Cortex of kidney (tissue), 1 donor: ENCODE data around the gene ASTN2.

Experiments used
- DNase-seq: peaks from one replicate; lab custom pipeline; 2025; lab: John Stamatoyannopoulos, UW

The ASTN2 gene

DNA sequence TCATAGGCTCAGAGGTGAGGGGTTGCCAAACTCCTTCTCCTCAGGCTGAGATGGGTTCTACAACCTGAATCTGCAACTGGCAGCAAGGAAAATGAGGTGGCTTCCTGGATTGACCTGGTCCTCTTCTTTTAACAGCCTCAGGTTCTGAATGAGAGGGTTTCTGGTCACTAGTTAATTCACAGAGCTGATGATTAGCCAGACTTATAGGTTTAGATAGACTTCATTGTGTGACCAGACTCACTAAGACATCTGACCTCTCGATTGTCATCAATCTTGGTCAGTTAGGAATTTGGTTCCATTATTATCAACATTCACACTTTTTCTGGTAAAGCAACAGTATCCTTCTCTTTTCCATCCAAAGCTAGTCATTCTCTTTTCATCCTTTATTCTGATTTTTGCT is 1003.4 kb downstream of the ASTN2 start:
- DNase-seq = no peak

DNA sequence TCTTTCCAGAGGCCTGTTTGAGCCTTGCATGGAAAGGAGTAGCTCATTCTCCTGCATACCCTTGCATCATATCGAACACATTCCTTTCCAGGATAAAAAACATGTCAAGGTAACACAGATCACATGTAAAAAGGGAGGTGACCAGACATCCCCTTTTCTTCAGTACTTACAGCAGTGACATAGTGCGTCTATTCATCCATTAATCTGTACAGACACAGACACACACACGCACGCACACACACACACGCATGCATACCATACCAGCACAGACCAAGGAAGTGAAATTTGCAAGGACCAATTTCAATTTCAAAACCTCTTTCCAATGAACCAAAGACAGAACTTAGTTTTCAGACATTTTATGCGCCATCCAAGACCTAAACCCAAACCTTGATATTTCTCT is 1005.2 kb downstream of the ASTN2 start:
- DNase-seq = no peak

DNA sequence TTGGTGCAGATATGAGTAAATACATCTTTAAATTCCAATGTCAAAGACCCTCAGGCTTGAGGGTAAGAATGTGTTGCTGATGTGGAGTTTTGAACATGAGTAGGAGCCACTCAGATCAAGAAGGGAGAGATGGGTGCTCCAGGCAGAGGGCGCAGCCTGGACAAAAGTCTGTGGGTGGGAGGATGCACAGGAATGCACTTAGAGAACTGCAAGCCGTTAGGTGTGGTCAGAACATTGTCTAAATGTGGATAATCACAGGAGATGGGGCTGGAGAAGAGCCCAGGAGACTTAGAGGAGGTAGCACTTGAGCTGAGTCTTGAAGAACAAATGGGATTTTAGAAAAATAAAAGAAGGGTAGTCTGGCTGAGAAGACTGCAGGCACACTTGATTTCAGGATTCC is 1005.7 kb downstream of the ASTN2 start:
- no peak for DNase-seq

GRCh38 chr9:116406469-116406868 is 1008.4 kb downstream of the ASTN2 start:
- no peak for DNase-seq

- DNase-seq = no peak
Measured at GRCh38 chr9:116405321-116405720, 1009.5 kb downstream of the ASTN2 start.

- DNase-seq = no peak
Measured at GRCh38 chr9:116404228-116404627, 1010.6 kb downstream of the ASTN2 start.

- DNase-seq = no peak
Measured at GRCh38 chr9:116403171-116403570, 1011.7 kb downstream of the ASTN2 start.

- no peak for DNase-seq
Measured at GRCh38 chr9:116395699-116396037, 1019.2 kb downstream of the ASTN2 start.

DNA sequence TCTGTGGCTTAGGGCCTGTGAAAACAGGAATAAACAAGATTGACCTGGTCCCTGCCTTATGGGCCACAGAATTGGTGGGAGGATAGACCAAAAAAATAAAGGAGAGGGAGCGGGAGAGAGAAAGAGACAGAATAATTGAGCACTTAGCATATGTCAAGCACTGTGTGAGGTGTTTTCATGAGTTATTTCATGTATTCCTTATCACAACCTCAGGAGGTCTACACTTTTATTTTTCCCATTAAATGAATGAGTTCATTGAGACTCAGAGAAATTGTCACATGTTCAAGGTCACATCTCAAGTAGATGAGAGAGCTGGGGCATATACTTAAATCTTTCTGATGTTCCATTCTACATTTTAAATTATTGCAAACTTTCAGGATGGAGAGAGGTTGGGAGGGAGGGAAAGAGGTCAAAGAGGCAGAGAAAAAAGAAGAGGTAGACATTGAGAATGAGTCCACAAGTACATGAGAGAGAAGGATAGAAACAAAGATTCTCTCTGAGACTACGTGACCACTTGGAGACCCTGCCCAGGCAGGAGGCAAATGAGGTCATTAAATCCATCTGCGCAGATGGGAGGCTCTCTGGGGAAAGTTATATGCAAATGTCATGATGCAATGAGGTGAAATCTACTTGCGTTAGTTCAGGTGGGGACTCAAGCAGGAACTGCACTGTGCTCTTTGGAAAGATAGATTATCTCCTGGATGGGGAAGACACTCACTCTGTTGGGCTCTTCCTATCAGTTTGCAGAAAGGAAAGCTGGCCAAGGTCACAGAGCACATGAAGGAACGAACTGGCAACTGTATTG is 1019.8 kb downstream of the ASTN2 start:
- no peak for DNase-seq

DNA sequence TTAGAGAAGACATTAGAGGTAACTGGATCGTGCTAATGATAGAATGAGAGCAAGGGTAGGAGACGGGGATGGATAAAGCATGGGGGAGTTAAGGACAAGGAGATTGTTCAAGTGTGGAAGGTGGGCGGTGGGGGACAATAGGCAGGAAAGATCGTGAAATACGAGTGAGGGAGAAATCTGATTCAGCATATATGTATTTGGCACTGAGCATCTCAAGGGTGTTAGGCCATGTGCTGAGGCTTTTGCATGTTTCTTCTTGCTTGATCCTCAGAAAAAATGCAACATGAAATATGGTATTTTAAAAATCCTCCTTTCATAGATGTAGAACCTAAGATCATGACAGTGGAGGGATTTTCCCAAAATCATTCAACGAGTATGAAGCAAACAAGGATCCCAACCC is 1020.8 kb downstream of the ASTN2 start:
- DNase-seq = no peak

DNA sequence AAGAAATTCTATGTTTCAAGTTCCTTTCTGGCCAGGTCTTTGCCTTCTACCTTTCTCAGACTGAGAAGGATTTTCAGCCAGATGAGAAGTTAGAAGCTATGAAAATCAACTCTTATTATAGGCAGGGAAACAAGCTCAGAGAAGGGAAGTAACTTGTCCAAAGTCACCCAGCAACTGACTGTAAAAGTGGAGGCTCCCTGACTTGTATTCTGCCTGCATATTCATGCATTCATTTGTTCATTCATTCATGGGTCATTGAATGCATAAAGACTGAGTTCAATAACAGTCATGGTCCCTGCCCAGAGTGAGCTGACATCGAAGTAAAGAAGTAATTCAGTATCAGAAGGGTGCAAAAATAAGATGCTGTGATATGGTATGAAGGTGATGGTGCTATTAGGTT is 1021.7 kb downstream of the ASTN2 start:
- no peak for DNase-seq

GRCh38 chr9:116391306-116391900 is 1023.5 kb downstream of the ASTN2 start:
- no peak for DNase-seq

- DNase-seq = no peak
Measured at GRCh38 chr9:116390303-116391228, 1024.3 kb downstream of the ASTN2 start.

DNA sequence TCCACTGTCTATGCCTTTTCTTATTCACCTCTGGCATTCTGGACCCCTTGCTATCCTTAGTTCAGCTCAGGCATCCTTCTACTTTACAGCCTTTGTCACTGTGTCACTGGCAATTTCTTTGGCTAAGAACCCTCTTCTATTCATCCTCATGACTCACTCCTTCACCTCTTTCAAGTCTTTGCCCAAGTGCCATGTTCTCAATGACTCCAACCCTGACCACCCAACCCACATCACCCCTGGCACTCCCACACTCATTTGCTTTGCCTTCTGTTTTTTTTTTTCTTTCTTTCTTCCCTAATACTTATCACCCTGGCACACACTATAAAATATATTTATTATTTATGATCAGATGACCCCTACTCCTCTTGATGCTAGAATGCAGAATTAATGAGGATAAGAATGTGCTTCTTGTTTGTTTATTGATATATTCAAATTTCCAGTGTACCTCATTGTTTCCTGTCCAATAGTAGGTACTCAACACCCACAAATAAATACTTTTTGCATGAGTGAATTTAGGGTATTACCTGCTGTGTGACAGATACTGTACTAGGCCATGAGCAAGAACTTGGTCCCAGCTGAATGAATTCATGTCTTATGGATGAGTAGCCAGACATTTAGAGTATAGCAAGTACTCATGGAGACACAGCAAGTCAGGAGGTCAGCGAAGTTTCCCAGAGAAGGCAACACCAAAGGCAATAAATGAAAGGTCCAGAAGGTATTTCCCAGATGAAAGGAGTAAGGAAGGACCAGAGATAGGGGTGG is 1025.1 kb downstream of the ASTN2 start:
- no peak for DNase-seq

- no peak for DNase-seq
Measured at GRCh38 chr9:116387934-116388698, 1026.7 kb downstream of the ASTN2 start.

- no peak for DNase-seq
Measured at GRCh38 chr9:116383936-116384335, 1030.9 kb downstream of the ASTN2 start.

- DNase-seq = no peak
Measured at GRCh38 chr9:116383133-116383532, 1031.7 kb downstream of the ASTN2 start.

GRCh38 chr9:116382053-116382452 is 1032.8 kb downstream of the ASTN2 start:
- no peak for DNase-seq

DNA sequence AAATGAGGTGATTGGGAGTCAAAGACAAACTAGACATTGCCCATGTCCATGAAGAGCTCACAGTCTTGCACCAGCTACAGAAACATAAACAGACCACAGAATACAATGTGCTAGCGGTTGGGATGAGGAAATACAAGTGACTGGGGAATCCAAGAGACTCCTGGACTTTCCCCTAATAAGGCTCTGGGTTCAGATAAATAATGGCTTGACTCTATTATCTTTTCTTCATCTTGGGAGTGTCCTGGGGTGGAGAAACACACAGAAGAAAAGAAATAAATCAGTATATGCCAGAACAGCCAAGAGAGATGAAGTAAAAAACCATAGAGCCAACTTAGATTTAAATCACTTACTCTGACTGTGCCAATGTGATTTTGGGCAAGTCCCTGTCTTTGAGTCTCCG is 1033.5 kb downstream of the ASTN2 start:
- DNase-seq = no peak

DNA sequence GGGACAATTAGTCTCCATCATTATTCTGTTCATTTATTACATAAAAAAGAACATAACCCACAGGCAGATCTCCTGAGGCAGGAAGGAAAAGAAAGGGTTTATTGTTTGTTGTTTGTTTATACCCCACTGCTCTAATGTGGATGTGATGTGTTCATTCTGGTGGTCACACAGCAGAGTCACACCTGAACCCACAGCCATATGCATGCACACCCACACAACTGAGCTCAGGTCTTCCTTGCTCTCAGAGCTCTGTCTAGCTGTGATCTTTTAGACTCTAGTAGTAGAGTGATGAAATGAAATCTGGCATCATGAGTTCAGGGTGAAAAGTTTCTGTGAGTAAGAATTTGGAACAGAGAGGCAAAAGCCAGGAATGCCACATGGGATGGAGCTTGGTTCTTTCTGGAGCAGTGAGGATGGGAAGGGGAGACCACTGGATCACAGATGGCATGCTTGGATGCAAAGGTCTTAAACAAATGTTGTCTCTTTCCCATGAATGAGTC is 1034.3 kb downstream of the ASTN2 start:
- no peak for DNase-seq

GRCh38 chr9:116379821-116380220 is 1035.0 kb downstream of the ASTN2 start:
- no peak for DNase-seq
